ENCODE results near the gene FAM133A. TPM values are rescaled to one million over a fixed set of nuclear protein-coding genes. Genes with fewer than 3 reads are reported as not detected.

Gene FAM133A
- under 1 TPM in 1 of 4 donors, not detected in 3; 0.42 TPM for total RNA-seq

GRCh38 chrX:93673869-93674271, at the start of gene FAM133A:
Gene FAM133A (plus strand): TSS chrX:93674206. CDS start chrX:93709420, 35,214 bp downstream.
- DNase-seq (ENCODE audit: low spot score in 2 of 2) = peak in 1 of 2 donors; percentile 4
- no peaks in the 10 kb centered on the region for H3K36me3 ChIP-seq
- no peaks in the 10 kb centered on the region for H3K9me3 ChIP-seq
- peak within 1 kb of the TSS; percentile 21 to 86 (median 62) for H3K27ac ChIP-seq
- H3K4me3 ChIP-seq = peak within 1 kb of the TSS; percentile 37 to 67 (median 50)
- H3K4me1 ChIP-seq = peaks cover 0 to 13% (median 0%) of the 10 kb centered on the region in 4 donors
- H3K27me3 ChIP-seq = peaks cover 0 to 26% of the 10 kb centered on the region in 2 donors
- TF ChIP-seq CTCF (IDR thresholded peaks at IDR 0.05) = no peak
- TF ChIP-seq EP300 (IDR thresholded peaks at IDR 0.05) = no peak
- no peak for TF ChIP-seq POLR2A (IDR thresholded peaks at IDR 0.05)
- 0 to 11% methylated on average over 11 of the region's 11 CpGs for WGBS, 2 donors

- Histone ChIP-seq H3K4me1 (no peaks in the 10 kb centered on the region), H3K27me3 (no peaks in the 10 kb centered on the region), H3K4me3 (no peak overlapping the region), H3K36me3 (no peaks in the 10 kb centered on the region), H3K27ac (no peak overlapping the region), H3K9me3 (peaks cover 0 to 7% (median 2%) of the 10 kb centered on the region in 4 donors)
- DNase-seq (ENCODE audit: low spot score in 2 of 2) = no peak
- whole genome bisulfite sequencing, 2 donors = 81 to 92% methylated on average over 1 to 2 of the region's 2 CpGs
- no peak for TF ChIP-seq POLR2A (IDR thresholded peaks at IDR 0.05)
These were observed 36.4 kb upstream of the FAM133A start for GRCh38 chrX:93637591-93637990.

- Histone ChIP-seq H3K9me3 (no peaks in the 10 kb centered on the region), H3K27ac (no peak overlapping the region), H3K4me1 (no peaks in the 10 kb centered on the region), H3K4me3 (no peak overlapping the region), H3K27me3 (no peaks in the 10 kb centered on the region), H3K36me3 (no peaks in the 10 kb centered on the region)
- WGBS, 2 donors = 74 to 100% methylated on average over 1 of the region's 1 CpG
- no peak for DNase-seq (ENCODE audit: low spot score in 2 of 2)
- TF ChIP-seq CTCF (IDR thresholded peaks at IDR 0.05) (no peak), POLR2A (IDR thresholded peaks at IDR 0.05) (no peak), EP300 (IDR thresholded peaks at IDR 0.05) (no peak)
These were observed 24.6 kb upstream of the FAM133A start for GRCh38 chrX:93649381-93649780.

- H3K27me3 ChIP-seq = no peaks in the 10 kb centered on the region
- H3K4me3 ChIP-seq = no peak overlapping the region
- no peak for DNase-seq (ENCODE audit: low spot score in 2 of 2)
- no peaks in the 10 kb centered on the region for H3K4me1 ChIP-seq
- no peak overlapping the region for H3K27ac ChIP-seq
- no peaks in the 10 kb centered on the region for H3K9me3 ChIP-seq
- H3K36me3 ChIP-seq = no peaks in the 10 kb centered on the region
- 83% methylated on average over 5 of the region's 7 CpGs; no CpG with 5 or more reads in 1 of the 2 donors for WGBS, 2 donors
- TF ChIP-seq EP300 (IDR thresholded peaks at IDR 0.05) (no peak), POLR2A (IDR thresholded peaks at IDR 0.05) (no peak), CTCF (IDR thresholded peaks at IDR 0.05) (no peak)
These were observed 13.4 kb upstream of the FAM133A start for GRCh38 chrX:93660575-93660974.

- TF ChIP-seq POLR2A (IDR thresholded peaks at IDR 0.05) (peak in 1 of 2 donors; percentile 27), EP300 (IDR thresholded peaks at IDR 0.05) (no peak), CTCF (IDR thresholded peaks at IDR 0.05) (no peak)
- Histone ChIP-seq H3K36me3 (no peaks in the 10 kb centered on the region), H3K4me3 (peak within 1 kb of the TSS; percentile 37 to 67 (median 50)), H3K27me3 (peaks cover 0 to 26% of the 10 kb centered on the region in 2 donors), H3K9me3 (no peaks in the 10 kb centered on the region), H3K27ac (peak within 1 kb of the TSS; percentile 21 to 86 (median 62)), H3K4me1 (peaks cover 0 to 13% (median 0%) of the 10 kb centered on the region in 4 donors)
- WGBS, 2 donors = 0 to 7% methylated on average over 21 to 45 of the region's 51 CpGs
- DNase-seq (ENCODE audit: low spot score in 2 of 2) = peak; percentile 14 to 45
These were observed 744 bp upstream of the FAM133A start, which contains the start of gene NAP1L3 for GRCh38 chrX:93673056-93673868. Gene NAP1L3 (minus strand): TSS chrX:93673578. CDS start chrX:93673304, 274 bp downstream.
